Measurements from ENCODE around the gene ADI1.

GRCh38 chr2:3513026-3513810 is 6.1 kb downstream of the ADI1 start:
- TF ChIP-seq POLR2A (IDR thresholded peaks at IDR 0.05) (no peak), CTCF (IDR thresholded peaks at IDR 0.05) (no peak)
